Measurements from ENCODE around the gene CPN1. TPM values are rescaled to one million over a fixed set of nuclear protein-coding genes. Genes with fewer than 3 reads are reported as not detected.

The CPN1 gene
- total and polyA plus RNA-seq, 2 experiments from 2014 or later: 0.32 TPM; not detected in 1

DNA sequence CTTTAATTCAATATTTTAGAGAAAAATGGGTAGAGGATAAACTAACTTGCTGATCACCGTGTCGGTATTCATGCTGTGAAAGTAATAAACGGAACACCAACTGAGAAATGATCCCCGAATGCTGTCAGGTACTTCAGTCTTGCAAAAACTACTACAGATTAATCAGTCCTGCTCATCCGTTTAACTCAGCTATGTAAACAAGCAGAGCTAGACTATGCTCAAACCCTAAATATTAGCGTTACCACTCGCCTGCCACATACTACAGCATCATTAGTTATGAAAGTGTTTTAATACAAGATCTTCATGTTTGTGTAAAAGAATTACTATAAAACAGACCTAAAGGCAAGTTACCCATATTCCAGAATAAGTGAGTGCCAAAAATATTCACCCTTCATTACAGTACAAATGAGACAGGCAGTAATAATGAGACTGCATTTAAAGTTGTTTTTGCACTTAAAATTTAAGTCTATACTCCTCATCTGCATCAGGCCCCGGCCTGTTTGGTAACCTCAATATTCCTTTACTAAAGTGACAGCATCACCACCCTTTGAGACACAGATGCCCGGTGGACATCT, 72.9 kb downstream of the CPN1 start (continued):
- TF ChIP-seq POLR2AphosphoS5 (IDR thresholded peaks at IDR 0.05; ENCODE audit: low read depth): no peak
- TF ChIP-seq NANOG (IDR thresholded peaks at IDR 0.05; ENCODE audit: borderline replicate concordance): no peak
- TF ChIP-seq ZNF114 (CRISPR knock-in tag; IDR thresholded peaks at IDR 0.05): no peak
- no peak for TF ChIP-seq STAT1 (IDR thresholded peaks at IDR 0.05; ENCODE audit: unreplicated experiment)
- TF ChIP-seq REST (IDR thresholded peaks at IDR 0.05; ENCODE audit: unreplicated experiment): no peak

GRCh38 chr10:100008142-100008522, 73.5 kb downstream of the CPN1 start:
- H3K36me3 Mint-ChIP-seq (ENCODE audit: low read depth): no peaks in the 10 kb centered on the region
- Histone ChIP-seq H3F3A (replicated peaks; ENCODE audit: low read depth) (peaks cover 4% of the 10 kb centered on the region; the same call in 1 of the 2 replicates), H3K27ac (ENCODE audit: low read depth) (no peak overlapping the region), H3K4me3 (peak overlapping the region; percentile 91; the same call in 1 of the 2 replicates), H4K20me1 (replicated peaks; ENCODE audit: insufficient read depth) (no peaks in the 10 kb centered on the region), H3K4me2 (0 out of 2 replicates have a peak overlapping the region, but pooled peaks have one; percentile 93), H3K79me2 (replicated peaks; ENCODE audit: insufficient read depth) (peaks cover 42% of the 10 kb centered on the region), H2AFZ (no peak overlapping the region), H3K36me3 (ENCODE audit: insufficient read depth) (no peaks in the 10 kb centered on the region), H3K27me3 (ENCODE audit: insufficient read depth) (0 out of 2 replicates have a peak, but pooled peaks cover 7% of the 10 kb centered on the region), H3K9me2 (ENCODE audit: insufficient read depth) (no peaks in the 10 kb centered on the region), H3K4me1 (ENCODE audit: insufficient read depth) (peaks cover 17% of the 10 kb centered on the region; the same call in 1 of the 2 replicates)
- DNase-seq (ENCODE audit: low spot score) (no peak), ATAC-seq (no peak)
- no peak overlapping the region for H3K27ac Mint-ChIP-seq
- H3K4me1 Mint-ChIP-seq: peaks cover 35% of the 10 kb centered on the region
- no peaks in the 10 kb centered on the region for H3K9me3 Mint-ChIP-seq
- H3K4me3 Mint-ChIP-seq: peak overlapping the region; percentile 79; the same call in 1 of the 3 replicates
- peaks cover 14% of the 10 kb centered on the region for H3K27me3 Mint-ChIP-seq (ENCODE audit: insufficient read depth, low read depth, poor library complexity)
- TF ChIP-seq ETS1 (IDR thresholded peaks at IDR 0.05) (no peak), JUNB (IDR thresholded peaks at IDR 0.05; ENCODE audit: unreplicated experiment) (no peak), CREB1 (CRISPR knock-in tag; IDR thresholded peaks at IDR 0.05; ENCODE audit: low read depth) (no peak), NANOG (IDR thresholded peaks at IDR 0.05; ENCODE audit: borderline replicate concordance) (no peak), REST (IDR thresholded peaks at IDR 0.05; ENCODE audit: unreplicated experiment) (no peak), STAT1 (IDR thresholded peaks at IDR 0.05; ENCODE audit: unreplicated experiment) (no peak), EZH2phosphoT487 (IDR thresholded peaks at IDR 0.05; ENCODE audit: unreplicated experiment) (no peak), ZNF462 (CRISPR knock-in tag; IDR thresholded peaks at IDR 0.05) (no peak), POLR2AphosphoS5 (IDR thresholded peaks at IDR 0.05; ENCODE audit: low read depth) (no peak)
